GM23338 (cell line): ENCODE results near the gene ASPSCR1. TPM values are rescaled to one million over a fixed set of nuclear protein-coding genes. Genes with fewer than 3 reads are reported as not detected.

Source experiments
- ATAC-seq: fragments of 200-7000 bp; cut with Tn5 transposase; 3 replicates; pipeline ENCODE4 v1.9.1; 2020
- DNase-seq: peaks from one replicate; pipeline ENCODE4 v3.0.0-alpha.2; 2015; ENCODE audit warnings: low spot score
- H2AFZ ChIP-seq: fragments of 200-600 bp; sonication (generic); 2 replicates; pipeline ENCODE4 v1.8.0; 2016; ENCODE audit warnings: antibody characterized with exemption, mild to moderate bottlenecking, moderate library complexity
- H3F3A ChIP-seq: fragments of 200-600 bp; sonication (generic); replicated peaks from 2 replicates; pipeline ENCODE4 v1.8.0; 2017; ENCODE audit warnings: antibody characterized with exemption, mixed run types, low read depth
- H3K27ac ChIP-seq: fragments of 200-600 bp; sonication (generic); 2 replicates; pipeline ENCODE4 v1.6.1; 2016; ENCODE audit warnings: low read depth
- H3K27me3 ChIP-seq: fragments of 200-600 bp; sonication (generic); 2 replicates; pipeline ENCODE4 v1.8.0; 2016; ENCODE audit warnings: mild to moderate bottlenecking, mixed run types, moderate library complexity; ENCODE audit not compliant: insufficient read depth
- H3K36me3 ChIP-seq: fragments of 200-600 bp; sonication (generic); 2 replicates; pipeline ENCODE4 v1.8.0; 2016; ENCODE audit warnings: mild to moderate bottlenecking; ENCODE audit not compliant: insufficient read depth
- H3K4me1 ChIP-seq: fragments of 200-600 bp; sonication (generic); 2 replicates; pipeline ENCODE4 v1.8.0; 2016; ENCODE audit warnings: mild to moderate bottlenecking, moderate library complexity; ENCODE audit not compliant: insufficient read depth
- H3K4me2 ChIP-seq: fragments of 200-600 bp; sonication (generic); 2 replicates; pipeline ENCODE4 v1.7.1; 2017; ENCODE audit warnings: mixed run types
- H3K4me3 ChIP-seq: fragments of 200-600 bp; sonication (generic); 2 replicates; pipeline ENCODE4 v1.6.1; 2016; ENCODE audit warnings: mixed run types
- H3K79me2 ChIP-seq: fragments of 200-600 bp; sonication (generic); replicated peaks from 2 replicates; pipeline ENCODE4 v1.8.0; 2017; ENCODE audit warnings: mild to moderate bottlenecking; ENCODE audit not compliant: insufficient read depth
- H3K9me2 ChIP-seq: fragments of 200-600 bp; sonication (generic); 2 replicates; pipeline ENCODE4 v1.8.0; 2017; ENCODE audit not compliant: insufficient read depth
- H4K20me1 ChIP-seq: fragments of 200-600 bp; sonication (generic); replicated peaks from 2 replicates; pipeline ENCODE4 v1.8.0; 2017; ENCODE audit warnings: mild to moderate bottlenecking; ENCODE audit not compliant: insufficient read depth
- H3K27ac Mint-ChIP-seq: 2 replicates; pipeline ENCODE4 v1.8.0; 2020; ENCODE audit warnings: inconsistent platforms, mild to moderate bottlenecking, moderate library complexity, mixed read lengths
- H3K27me3 Mint-ChIP-seq: 3 replicates; pipeline ENCODE4 v1.8.0; 2022; ENCODE audit warnings: low read depth, mild to moderate bottlenecking, moderate library complexity, mixed read lengths, inconsistent platforms; ENCODE audit not compliant: insufficient read depth, poor library complexity
- H3K36me3 Mint-ChIP-seq: 3 replicates; pipeline ENCODE4 v1.8.0; 2021; ENCODE audit warnings: low read depth, mild to moderate bottlenecking, inconsistent platforms, moderate library complexity, mixed read lengths
- H3K4me1 Mint-ChIP-seq: 3 replicates; pipeline ENCODE4 v1.8.0; 2020; ENCODE audit warnings: mild to moderate bottlenecking, inconsistent platforms, mixed read lengths
- H3K4me3 Mint-ChIP-seq: 3 replicates; pipeline ENCODE4 v1.8.0; 2021; ENCODE audit warnings: moderate library complexity, mild to moderate bottlenecking, inconsistent platforms, mixed read lengths
- H3K9me3 Mint-ChIP-seq: 3 replicates; pipeline ENCODE4 v1.8.0; 2020; ENCODE audit warnings: moderate library complexity, mild to moderate bottlenecking, inconsistent platforms, mixed read lengths
- CREB1 ChIP-seq: fragments of 250-450 bp; sonication (Bioruptor Pico); IDR thresholded peaks from 2 replicates; pipeline ENCODE4 v1.5.0; 2020; ENCODE audit warnings: low read depth, mild to moderate bottlenecking, moderate library complexity
- EZH2 ChIP-seq: fragments of 200-600 bp; sonication (generic); IDR thresholded peaks from one replicate; pipeline ENCODE4 v1.8.0; 2017; ENCODE audit warnings: antibody characterized with exemption, mild to moderate bottlenecking, low read depth; ENCODE audit not compliant: unreplicated experiment
- JUNB ChIP-seq: IDR thresholded peaks from one replicate; pipeline ENCODE4 v1.6.1; 2016; ENCODE audit warnings: antibody characterized with exemption; ENCODE audit not compliant: unreplicated experiment
- NANOG ChIP-seq: IDR thresholded peaks from 2 replicates; pipeline ENCODE4 v1.6.1; 2016; ENCODE audit warnings: antibody characterized with exemption, borderline replicate concordance
- POLR2AphosphoS5 ChIP-seq: IDR thresholded peaks from 2 replicates; pipeline ENCODE4 v1.6.1; 2016; ENCODE audit warnings: antibody characterized with exemption, low read depth
- STAT1 ChIP-seq: IDR thresholded peaks from one replicate; pipeline ENCODE4 v1.6.1; 2016; ENCODE audit warnings: antibody characterized with exemption; ENCODE audit not compliant: unreplicated experiment
- ZNF462 ChIP-seq: fragments of 250-450 bp; sonication (Bioruptor Pico); IDR thresholded peaks from 2 replicates; pipeline ENCODE4 v1.5.0; 2020; ENCODE audit warnings: mild to moderate bottlenecking, moderate library complexity
- polyA plus RNA-seq: library from polyadenylated mRNA; unstranded; fragments of >200 nt; fragmentation: Nextera tagmentation; extraction: Ambion mirVana; gene quantifications from 2 replicates; pipeline ENCODE4 v1.2.1, GENCODE V29; 2016
- total RNA-seq: library from RNA; depleted of rRNA; stranded (reverse); fragments of >200 nt; shearing (Covaris generic); gene quantifications from 2 replicates; pipeline ENCODE4 v1.2.3, GENCODE V29; 2014
- TF ChIP-seq, protein P1 (sequence below): IDR thresholded peaks from one replicate; pipeline ENCODE4 v1.6.1; 2018; ENCODE audit warnings: antibody characterized with exemption; ENCODE audit not compliant: unreplicated experiment

Gene ASPSCR1
- total and polyA plus RNA-seq, 2 experiments from 2014 or later: 44.2 to 46.9 TPM

GRCh38 chr17:82047914-82048570, 70.6 kb downstream of the ASPSCR1 start (continued):
- TF ChIP-seq ZNF462 (CRISPR knock-in tag) (no peak), STAT1 (no peak), CREB1 (CRISPR knock-in tag) (no peak)
- TF ChIP-seq, protein P1, sequence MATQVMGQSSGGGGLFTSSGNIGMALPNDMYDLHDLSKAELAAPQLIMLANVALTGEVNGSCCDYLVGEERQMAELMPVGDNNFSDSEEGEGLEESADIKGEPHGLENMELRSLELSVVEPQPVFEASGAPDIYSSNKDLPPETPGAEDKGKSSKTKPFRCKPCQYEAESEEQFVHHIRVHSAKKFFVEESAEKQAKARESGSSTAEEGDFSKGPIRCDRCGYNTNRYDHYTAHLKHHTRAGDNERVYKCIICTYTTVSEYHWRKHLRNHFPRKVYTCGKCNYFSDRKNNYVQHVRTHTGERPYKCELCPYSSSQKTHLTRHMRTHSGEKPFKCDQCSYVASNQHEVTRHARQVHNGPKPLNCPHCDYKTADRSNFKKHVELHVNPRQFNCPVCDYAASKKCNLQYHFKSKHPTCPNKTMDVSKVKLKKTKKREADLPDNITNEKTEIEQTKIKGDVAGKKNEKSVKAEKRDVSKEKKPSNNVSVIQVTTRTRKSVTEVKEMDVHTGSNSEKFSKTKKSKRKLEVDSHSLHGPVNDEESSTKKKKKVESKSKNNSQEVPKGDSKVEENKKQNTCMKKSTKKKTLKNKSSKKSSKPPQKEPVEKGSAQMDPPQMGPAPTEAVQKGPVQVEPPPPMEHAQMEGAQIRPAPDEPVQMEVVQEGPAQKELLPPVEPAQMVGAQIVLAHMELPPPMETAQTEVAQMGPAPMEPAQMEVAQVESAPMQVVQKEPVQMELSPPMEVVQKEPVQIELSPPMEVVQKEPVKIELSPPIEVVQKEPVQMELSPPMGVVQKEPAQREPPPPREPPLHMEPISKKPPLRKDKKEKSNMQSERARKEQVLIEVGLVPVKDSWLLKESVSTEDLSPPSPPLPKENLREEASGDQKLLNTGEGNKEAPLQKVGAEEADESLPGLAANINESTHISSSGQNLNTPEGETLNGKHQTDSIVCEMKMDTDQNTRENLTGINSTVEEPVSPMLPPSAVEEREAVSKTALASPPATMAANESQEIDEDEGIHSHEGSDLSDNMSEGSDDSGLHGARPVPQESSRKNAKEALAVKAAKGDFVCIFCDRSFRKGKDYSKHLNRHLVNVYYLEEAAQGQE: no peak

- DNase-seq (no peak), ATAC-seq (no peak)
- H3K27me3 Mint-ChIP-seq: peaks cover 9% of the 10 kb centered on the region
- H3K4me1 ChIP-seq: no peaks in the 10 kb centered on the region
- 0 out of 2 replicates have a peak, but pooled peaks cover 6% of the 10 kb centered on the region for H3F3A ChIP-seq
- H3K9me3 Mint-ChIP-seq: no peaks in the 10 kb centered on the region
- H3K79me2 ChIP-seq: peaks cover 9% of the 10 kb centered on the region; the same call in 1 of the 2 replicates
- no peaks in the 10 kb centered on the region for H3K36me3 ChIP-seq
- H3K27ac ChIP-seq: no peak overlapping the region
- H3K9me2 ChIP-seq: no peaks in the 10 kb centered on the region
- H3K27me3 ChIP-seq: no peaks in the 10 kb centered on the region
- peaks cover 2% of the 10 kb centered on the region; the same call in 1 of the 3 replicates for H3K4me1 Mint-ChIP-seq
- no peak overlapping the region for H3K4me3 Mint-ChIP-seq
- no peak overlapping the region for H3K4me3 ChIP-seq
- peaks cover 8% of the 10 kb centered on the region for H3K36me3 Mint-ChIP-seq
- peaks cover 8% of the 10 kb centered on the region; the same call in 1 of the 2 replicates for H4K20me1 ChIP-seq
- H3K27ac Mint-ChIP-seq: no peak overlapping the region
- H2AFZ ChIP-seq: no peak overlapping the region
- H3K4me2 ChIP-seq: no peak overlapping the region
- TF ChIP-seq EZH2 (no peak), POLR2AphosphoS5 (no peak), JUNB (no peak), NANOG (no peak)
Observed at GRCh38 chr17:82048571-82048971, 71.1 kb downstream of the ASPSCR1 start.
